Activated CD8-positive, alpha-beta memory T cell treated with anti-CD3 and anti-CD28 coated beads for 36 hours (primary cell): Measurements from ENCODE around the gene KIF26B. TPM values are rescaled to one million over a fixed set of nuclear protein-coding genes. Genes with fewer than 3 reads are reported as not detected.

Experiments used
- CTCF ChIA-PET: fragments of 350-600 bp; sonication (Branson Sonifier 250); formaldehyde crosslinking; loops from one replicate; lab custom pipeline; 2021; ENCODE audit warnings: antibody characterized with exemption; lab: Charles Lee
- POLR2A ChIA-PET: fragments of 350-600 bp; sonication (Branson Sonifier 250); formaldehyde crosslinking; loops from one replicate; lab custom pipeline; 2021; ENCODE audit warnings: antibody characterized with exemption; lab: Charles Lee
- total RNA-seq, 2 experiments: library from RNA; stranded (reverse); gene quantifications; one replicate each; pipeline ENCODE4 v1.2.3, GENCODE V29; 2021

The KIF26B gene
- total RNA-seq, 2 experiments from 2014 or later = 0.17 to 0.31 TPM

- CTCF ChIA-PET = no interaction called here
These were observed 65.7 kb downstream of the KIF26B start for GRCh38 chr1:245220381-245220985.

GRCh38 chr1:245221805-245222204 lies 67.0 kb downstream of the KIF26B start:
- CTCF ChIA-PET = interaction anchor here (0.6 kb wide), 1 partner anchor 78 kb away, joined by 3 read pairs; no protein-coding TSS in a partner anchor
- POLR2A ChIA-PET = no interaction called here

More at GRCh38 chr1:245220381-245220985, 65.7 kb downstream of the KIF26B start:
- POLR2A ChIA-PET = no interaction called here

GRCh38 chr1:245222931-245223595 lies 68.3 kb downstream of the KIF26B start:
- ChIA-PET CTCF (no interaction called here), POLR2A (no interaction called here)

GRCh38 chr1:245225322-245226202 lies 70.8 kb downstream of the KIF26B start:
- CTCF ChIA-PET = no interaction called here

GRCh38 chr1:245226203-245226499 lies 71.4 kb downstream of the KIF26B start:
- POLR2A ChIA-PET = no interaction called here
- CTCF ChIA-PET = no interaction called here

More at GRCh38 chr1:245225322-245226202, 70.8 kb downstream of the KIF26B start:
- POLR2A ChIA-PET = no interaction called here

GRCh38 chr1:245229051-245229450 lies 74.3 kb downstream of the KIF26B start:
- POLR2A ChIA-PET = no interaction called here
- CTCF ChIA-PET = no interaction called here

- POLR2A ChIA-PET = no interaction called here
These were observed 78.1 kb downstream of the KIF26B start for GRCh38 chr1:245232931-245233330.

GRCh38 chr1:245234217-245235081 lies 79.7 kb downstream of the KIF26B start:
- CTCF ChIA-PET = no interaction called here
- POLR2A ChIA-PET = no interaction called here

More at GRCh38 chr1:245232931-245233330, 78.1 kb downstream of the KIF26B start:
- CTCF ChIA-PET = no interaction called here

- ChIA-PET CTCF (no interaction called here), POLR2A (no interaction called here)
These were observed 80.4 kb downstream of the KIF26B start for GRCh38 chr1:245235156-245235555.

GRCh38 chr1:245240648-245241165 lies 85.9 kb downstream of the KIF26B start:
- CTCF ChIA-PET = interaction anchor here (0.7 kb wide), 1 partner anchor 195 kb away, joined by 3 read pairs; no protein-coding TSS in a partner anchor

GRCh38 chr1:245241526-245242130 lies 86.8 kb downstream of the KIF26B start:
- ChIA-PET CTCF (no interaction called here), POLR2A (no interaction called here)

More at GRCh38 chr1:245240648-245241165, 85.9 kb downstream of the KIF26B start:
- POLR2A ChIA-PET = no interaction called here

GRCh38 chr1:245242989-245243388 lies 88.2 kb downstream of the KIF26B start:
- CTCF ChIA-PET = no interaction called here
- POLR2A ChIA-PET = no interaction called here

- POLR2A ChIA-PET = no interaction called here
- CTCF ChIA-PET = no interaction called here
These were observed 90.4 kb downstream of the KIF26B start for GRCh38 chr1:245245021-245245667.

- ChIA-PET CTCF (no interaction called here), POLR2A (no interaction called here)
These were observed 91.6 kb downstream of the KIF26B start for GRCh38 chr1:245246433-245246832.

GRCh38 chr1:245247356-245247755 lies 92.6 kb downstream of the KIF26B start:
- CTCF ChIA-PET = no interaction called here
- POLR2A ChIA-PET = no interaction called here

GRCh38 chr1:245247801-245248200 lies 93.0 kb downstream of the KIF26B start:
- CTCF ChIA-PET = no interaction called here
- POLR2A ChIA-PET = no interaction called here

GRCh38 chr1:245248231-245248731 lies 93.5 kb downstream of the KIF26B start:
- CTCF ChIA-PET = no interaction called here
- POLR2A ChIA-PET = no interaction called here

GRCh38 chr1:245255783-245256182 lies 101.0 kb downstream of the KIF26B start:
- CTCF ChIA-PET = no interaction called here
- POLR2A ChIA-PET = no interaction called here
